Stomach (tissue), 9 donors: ENCODE data around the gene TMEM208. TPM values are rescaled to one million over a fixed set of nuclear protein-coding genes. Genes with fewer than 3 reads are reported as not detected.

Experiments
- DNase-seq, 2 donors: peaks; one replicate each; pipeline versions ENCODE4 v3.0.0 to v3.0.0-alpha.2; 2013 to 2019
- H3K27ac ChIP-seq, 5 donors: fragments of 200-600 bp in 4 of 5; sonication (generic) in 4 of 5; one replicate each; pipeline ENCODE4 v1.5.1; 2013 to 2019; ENCODE audit warnings: mild to moderate bottlenecking in 1 of 5, moderate library complexity in 1 of 5
- H3K27me3 ChIP-seq, 3 donors: fragments of 200-600 bp; sonication (generic); one replicate each; pipeline ENCODE4 v1.5.1; 2017 to 2019; ENCODE audit warnings: mixed run types in 1 of 3
- H3K36me3 ChIP-seq, 4 donors: fragments of 200-600 bp; sonication (generic); 1 replicate in 3 of 4; 2 replicates in 1 of 4; pipeline ENCODE4 v1.5.1; 2016 to 2019
- H3K4me1 ChIP-seq, 4 donors: fragments of 200-600 bp; sonication (generic); one replicate each; pipeline ENCODE4 v1.5.1; 2016 to 2019
- H3K4me3 ChIP-seq, 4 donors: fragments of 200-600 bp; sonication (generic) in 3 of 4; one replicate each; pipeline ENCODE4 v1.5.1; 2016 to 2019; ENCODE audit warnings: mild to moderate bottlenecking in 1 of 4
- H3K9me3 ChIP-seq, 4 donors: fragments of 200-600 bp; sonication (generic); one replicate each; pipeline ENCODE4 v1.5.1; 2016 to 2019
- CTCF ChIP-seq, 7 experiments: fragments of 450-650 bp in 4 of 7; fragments of 200-600 bp in 3 of 7; sonication (generic) in 3 of 7; IDR thresholded peaks; one replicate each; pipeline ENCODE4 v1.5.1; 2016 to 2019; ENCODE audit warnings: antibody characterized with exemption in 7 of 7, control low read depth in 2 of 7, mild to moderate bottlenecking in 1 of 7
- EP300 ChIP-seq: sonication (generic); formaldehyde crosslinking; IDR thresholded peaks from one replicate; pipeline ENCODE4 v1.6.1; 2017; ENCODE audit warnings: antibody characterized with exemption
- POLR2A ChIP-seq, 4 donors: fragments of 450-650 bp; IDR thresholded peaks; one replicate each; pipeline ENCODE4 v1.6.1; 2016; ENCODE audit warnings: antibody characterized with exemption in 4 of 4, control low read depth in 2 of 4, mild to moderate bottlenecking in 1 of 4, moderate library complexity in 1 of 4
- POLR2AphosphoS5 ChIP-seq, 3 donors: sonication (generic); formaldehyde crosslinking; IDR thresholded peaks; one replicate each; pipeline ENCODE4 v1.6.1; 2016; ENCODE audit warnings: antibody characterized with exemption in 3 of 3
- WGBS, 5 donors: extraction: QIAGEN DNeasy Blood & Tissue Kit in 3 of 5; methylation state at CpG; one replicate each; pipeline versions ENCODE4 v1.1.5 to v1.1.7; 2013 to 2018; 5-methylcytosine and 5-hydroxymethylcytosine counted together
- intact Hi-C: fragments of 100-400 bp; cut with DNase I; formaldehyde crosslinking; loops from one replicate; pipeline ENCODE4 v1.15.1; 2023; ENCODE audit warnings: low total_unique reads
- polyA plus RNA-seq, 3 donors: library from polyadenylated mRNA; stranded (reverse); fragments of 200-250 nt; gene quantifications; one replicate each; pipeline ENCODE4 v1.2.3, GENCODE V29; 2013
- total RNA-seq, 5 donors: library from RNA; depleted of rRNA; stranded (reverse); fragments of >200 nt; gene quantifications; one replicate each; pipeline versions ENCODE4 v1.1.0 to v1.2.3, GENCODE V29; 2014 to 2016
- donor health status: healthy with polysubstance abuse.
- donor health status: Bipolar disorder and iron deficiency.
- donor health status: healthy.

TMEM208 gene
- total and polyA plus RNA-seq, 8 donors, result 8.7 to 141 (median 51.0) TPM

GRCh38 chr16:67201411-67202345 lies 25.3 kb upstream of the TMEM208 start:
- WGBS, 5 donors, result 91 to 95% (median 93%) methylated on average over 13 to 40 of the region's 40 CpGs

GRCh38 chr16:67202426-67202825 lies 24.5 kb upstream of the TMEM208 start:
- H3K36me3 ChIP-seq, result peaks cover 37 to 83% (median 57%) of the 10 kb centered on the region in 4 donors
- peaks cover 15 to 33% (median 32%) of the 10 kb centered on the region in 4 donors for H3K4me1 ChIP-seq
- DNase-seq, result no peak
- no peak overlapping the region for H3K27ac ChIP-seq
- no peak overlapping the region for H3K4me3 ChIP-seq
- H3K9me3 ChIP-seq, result no peaks in the 10 kb centered on the region
- TF ChIP-seq EP300, result no peak
- no peak for TF ChIP-seq CTCF (IDR thresholded peaks at IDR 0.05)
- TF ChIP-seq POLR2AphosphoS5 (IDR thresholded peaks at IDR 0.05), result no peak
- TF ChIP-seq POLR2A (IDR thresholded peaks at IDR 0.05), result no peak
- WGBS, 5 donors, result 95 to 96% (median 95%) methylated on average over 8 to 12 of the region's 12 CpGs
- no peaks in the 10 kb centered on the region for H3K27me3 ChIP-seq
- intact Hi-C loops, result no loop called here

More at GRCh38 chr16:67201411-67202345, 25.3 kb upstream of the TMEM208 start:
- H3K9me3 ChIP-seq, result no peaks in the 10 kb centered on the region
- intact Hi-C loops, result no loop called here
- no peak for TF ChIP-seq POLR2A (IDR thresholded peaks at IDR 0.05)
- TF ChIP-seq CTCF (IDR thresholded peaks at IDR 0.05), result no peak
- no peak for TF ChIP-seq EP300
- TF ChIP-seq POLR2AphosphoS5 (IDR thresholded peaks at IDR 0.05), result no peak
- H3K27ac ChIP-seq, result no peak overlapping the region
- H3K4me3 ChIP-seq, result no peak overlapping the region
- no peak for DNase-seq
- peaks cover 15 to 36% (median 31%) of the 10 kb centered on the region in 4 donors for H3K4me1 ChIP-seq
- H3K27me3 ChIP-seq, result no peaks in the 10 kb centered on the region
- H3K36me3 ChIP-seq, result peaks cover 45 to 91% (median 65%) of the 10 kb centered on the region in 4 donors

GRCh38 chr16:67202956-67203493 lies 23.9 kb upstream of the TMEM208 start:
- DNase-seq, result no peak
- Histone ChIP-seq H3K4me1 (peaks cover 12 to 30% (median 26%) of the 10 kb centered on the region in 4 donors), H3K27me3 (no peaks in the 10 kb centered on the region), H3K27ac (no peak overlapping the region), H3K9me3 (no peaks in the 10 kb centered on the region), H3K36me3 (peaks cover 31 to 77% (median 51%) of the 10 kb centered on the region in 4 donors), H3K4me3 (no peak overlapping the region)
- intact Hi-C loops, result no loop called here
- no peak for TF ChIP-seq POLR2A (IDR thresholded peaks at IDR 0.05)
- WGBS, 5 donors, result 91 to 93% (median 92%) methylated on average over 3 to 23 of the region's 23 CpGs

GRCh38 chr16:67204076-67204475 lies 22.9 kb upstream of the TMEM208 start:
- Histone ChIP-seq H3K9me3 (no peaks in the 10 kb centered on the region), H3K36me3 (peaks cover 29 to 67% (median 45%) of the 10 kb centered on the region in 4 donors), H3K27me3 (no peaks in the 10 kb centered on the region), H3K27ac (no peak overlapping the region), H3K4me1 (peaks cover 7 to 19% (median 15%) of the 10 kb centered on the region in 4 donors), H3K4me3 (no peak overlapping the region)
- 78 to 100% (median 82%) methylated on average over 2 to 4 of the region's 4 CpGs for WGBS, 5 donors
- TF ChIP-seq POLR2A (IDR thresholded peaks at IDR 0.05), result no peak
- TF ChIP-seq POLR2AphosphoS5 (IDR thresholded peaks at IDR 0.05), result no peak
- no peak for DNase-seq
- intact Hi-C loops, result no loop called here

- DNase-seq, result no peak
- peaks cover 0 to 4% (median 0%) of the 10 kb centered on the region in 4 donors for H3K4me1 ChIP-seq
- 86 to 95% (median 92%) methylated on average over 7 to 8 of the region's 8 CpGs for WGBS, 5 donors
- no peaks in the 10 kb centered on the region for H3K27me3 ChIP-seq
- peaks cover 28 to 53% (median 36%) of the 10 kb centered on the region in 4 donors for H3K36me3 ChIP-seq
- intact Hi-C loops, result no loop called here
- no peak overlapping the region for H3K4me3 ChIP-seq
- TF ChIP-seq POLR2A (IDR thresholded peaks at IDR 0.05), result no peak
- TF ChIP-seq CTCF (IDR thresholded peaks at IDR 0.05), result no peak
- no peak for TF ChIP-seq POLR2AphosphoS5 (IDR thresholded peaks at IDR 0.05)
- TF ChIP-seq EP300, result no peak
- no peaks in the 10 kb centered on the region for H3K9me3 ChIP-seq
- H3K27ac ChIP-seq, result no peak overlapping the region
Observed at GRCh38 chr16:67206129-67206837, 20.6 kb upstream of the TMEM208 start.
